ENCODE measurements around the gene CEP83. TPM values are rescaled to one million over a fixed set of nuclear protein-coding genes. Genes with fewer than 3 reads are reported as not detected.

CEP83 gene
- total RNA-seq, 6 experiments from 2014 or later, result 7.2 to 8.8 (median 7.8) TPM

DNA sequence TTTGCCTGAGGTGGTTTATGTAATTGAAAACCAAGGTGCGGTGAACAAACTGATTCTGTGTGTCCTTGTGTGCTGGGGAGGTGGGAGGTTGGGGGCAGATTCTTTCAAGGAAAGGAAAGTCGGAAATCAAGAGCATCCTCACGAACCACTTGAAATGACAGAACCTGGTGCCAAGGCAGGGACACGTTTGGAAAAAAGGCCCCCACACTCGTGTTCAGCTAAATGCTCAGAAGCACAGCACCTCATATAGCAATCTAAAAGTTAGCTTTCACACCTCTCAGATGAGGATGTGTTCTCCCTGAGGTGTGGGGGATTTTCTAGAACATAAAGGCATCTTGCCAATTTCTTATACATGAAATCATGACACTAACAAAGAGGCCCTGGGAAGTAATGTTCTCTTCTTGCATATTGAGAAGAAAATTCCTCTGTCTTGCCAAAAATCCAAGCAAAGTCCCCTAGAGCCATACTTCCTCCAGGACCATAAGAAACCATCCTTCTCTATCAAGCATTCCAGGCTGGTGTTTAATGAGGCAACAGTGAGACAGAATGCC lies 191.7 kb downstream of the CEP83 start:
- TF ChIP-seq, protein P1, sequence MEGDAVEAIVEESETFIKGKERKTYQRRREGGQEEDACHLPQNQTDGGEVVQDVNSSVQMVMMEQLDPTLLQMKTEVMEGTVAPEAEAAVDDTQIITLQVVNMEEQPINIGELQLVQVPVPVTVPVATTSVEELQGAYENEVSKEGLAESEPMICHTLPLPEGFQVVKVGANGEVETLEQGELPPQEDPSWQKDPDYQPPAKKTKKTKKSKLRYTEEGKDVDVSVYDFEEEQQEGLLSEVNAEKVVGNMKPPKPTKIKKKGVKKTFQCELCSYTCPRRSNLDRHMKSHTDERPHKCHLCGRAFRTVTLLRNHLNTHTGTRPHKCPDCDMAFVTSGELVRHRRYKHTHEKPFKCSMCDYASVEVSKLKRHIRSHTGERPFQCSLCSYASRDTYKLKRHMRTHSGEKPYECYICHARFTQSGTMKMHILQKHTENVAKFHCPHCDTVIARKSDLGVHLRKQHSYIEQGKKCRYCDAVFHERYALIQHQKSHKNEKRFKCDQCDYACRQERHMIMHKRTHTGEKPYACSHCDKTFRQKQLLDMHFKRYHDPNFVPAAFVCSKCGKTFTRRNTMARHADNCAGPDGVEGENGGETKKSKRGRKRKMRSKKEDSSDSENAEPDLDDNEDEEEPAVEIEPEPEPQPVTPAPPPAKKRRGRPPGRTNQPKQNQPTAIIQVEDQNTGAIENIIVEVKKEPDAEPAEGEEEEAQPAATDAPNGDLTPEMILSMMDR (IDR thresholded peaks at IDR 0.05), result no peak
- no peaks in the 10 kb centered on the region for H3K9me3 Mint-ChIP-seq
- peaks cover 4% of the 10 kb centered on the region for H3K27me3 Mint-ChIP-seq (ENCODE audit: insufficient read depth)
- peaks cover 53% of the 10 kb centered on the region for H3K4me1 Mint-ChIP-seq (ENCODE audit: low read depth)
- H3K27ac Mint-ChIP-seq, result no peak overlapping the region
- no peaks in the 10 kb centered on the region for H3K36me3 Mint-ChIP-seq (ENCODE audit: low read depth)
- DNase-seq, result no peak
- H3K4me3 Mint-ChIP-seq, result no peak overlapping the region

GRCh38 chr12:94267537-94267872 lies 192.2 kb downstream of the CEP83 start:
- TF ChIP-seq, protein P1 (IDR thresholded peaks at IDR 0.05), result no peak
- Mint-ChIP-seq H3K4me3 (no peak overlapping the region; the same call in 1 of the 2 replicates), H3K27me3 (ENCODE audit: insufficient read depth) (peaks cover 4% of the 10 kb centered on the region), H3K36me3 (ENCODE audit: low read depth) (no peaks in the 10 kb centered on the region), H3K4me1 (ENCODE audit: low read depth) (peaks cover 57% of the 10 kb centered on the region), H3K27ac (peak overlapping the region; percentile 52; the same call in 1 of the 2 replicates), H3K9me3 (no peaks in the 10 kb centered on the region)
- DNase-seq, result no peak

DNA sequence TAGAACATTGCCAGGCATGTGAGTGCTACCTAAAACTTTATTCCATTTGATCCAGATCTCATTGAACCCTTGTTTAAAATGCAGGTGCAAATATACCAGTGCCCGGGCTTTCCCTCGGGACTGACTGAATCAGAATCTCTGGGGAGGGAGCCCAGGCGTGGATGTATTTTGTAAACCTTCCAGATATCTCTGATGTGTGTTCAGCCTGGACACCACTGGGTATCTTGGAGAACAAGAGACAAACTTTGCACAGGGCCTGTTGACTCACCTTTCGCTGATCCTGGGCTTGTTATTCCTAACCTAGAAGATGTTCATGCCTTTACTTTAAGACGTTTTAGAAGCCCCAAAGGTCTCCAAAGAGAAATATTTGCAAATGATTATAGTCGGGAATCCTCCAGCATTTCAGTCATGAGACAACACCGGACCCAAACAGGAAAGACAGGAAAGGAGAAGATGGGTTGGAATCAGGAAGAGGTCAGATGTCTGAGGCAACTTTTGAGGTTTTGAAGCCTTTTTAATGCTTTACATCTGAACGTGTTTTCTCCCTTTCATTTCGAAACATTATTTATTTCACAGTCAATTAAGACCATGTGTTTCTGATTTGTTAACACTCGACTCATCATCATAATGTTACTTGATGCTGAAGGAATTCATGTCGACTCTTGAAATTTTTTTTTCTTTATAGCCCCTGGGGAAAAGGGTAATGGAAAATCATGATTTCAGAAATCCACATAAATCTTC lies 192.7 kb downstream of the CEP83 start:
- H3K4me1 Mint-ChIP-seq (ENCODE audit: low read depth), result peaks cover 62% of the 10 kb centered on the region
- peaks cover 3% of the 10 kb centered on the region for H3K27me3 Mint-ChIP-seq (ENCODE audit: insufficient read depth)

GRCh38 chr12:94265966-94266745 lies 193.5 kb downstream of the CEP83 start:
- Mint-ChIP-seq H3K36me3 (ENCODE audit: low read depth) (no peaks in the 10 kb centered on the region), H3K4me1 (ENCODE audit: low read depth) (peaks cover 60% of the 10 kb centered on the region), H3K4me3 (peak overlapping the region; percentile 6), H3K9me3 (no peaks in the 10 kb centered on the region), H3K27me3 (ENCODE audit: insufficient read depth) (peaks cover 3% of the 10 kb centered on the region), H3K27ac (peak overlapping the region; percentile 24; the same call in 1 of the 2 replicates)
- DNase-seq, result no peak
- TF ChIP-seq, protein P1 (IDR thresholded peaks at IDR 0.05), result no peak

More for the DNA sequence above, 192.7 kb downstream of the CEP83 start:
- DNase-seq, result peak; percentile 50
- TF ChIP-seq, protein P1 (IDR thresholded peaks at IDR 0.05), result no peak
- H3K9me3 Mint-ChIP-seq, result no peaks in the 10 kb centered on the region
- no peaks in the 10 kb centered on the region for H3K36me3 Mint-ChIP-seq (ENCODE audit: low read depth)
- H3K27ac Mint-ChIP-seq, result peak overlapping the region; percentile 57
- peak overlapping the region; percentile 52 for H3K4me3 Mint-ChIP-seq

DNA sequence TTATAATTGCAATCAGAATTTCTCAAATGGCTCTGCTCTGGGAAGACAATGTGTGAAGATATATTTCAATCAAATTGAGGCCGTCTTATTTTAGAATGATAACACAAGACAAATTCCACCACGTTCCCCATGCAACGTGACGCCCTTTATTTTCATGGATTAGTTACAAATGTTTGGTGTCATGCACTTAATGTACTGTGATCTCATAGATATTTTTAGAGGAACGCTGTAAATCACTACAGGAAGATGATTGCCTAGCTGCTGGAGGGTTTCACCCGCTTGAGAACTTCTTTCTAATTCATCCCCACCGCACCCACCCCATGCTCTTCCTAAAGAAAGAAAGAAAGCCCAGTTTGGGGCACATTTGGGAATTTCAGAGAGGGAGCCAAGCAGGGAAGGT lies 194.1 kb downstream of the CEP83 start:
- peaks cover 60% of the 10 kb centered on the region for H3K4me1 Mint-ChIP-seq (ENCODE audit: low read depth)
- TF ChIP-seq, protein P1 (IDR thresholded peaks at IDR 0.05), result no peak
- no peaks in the 10 kb centered on the region for H3K36me3 Mint-ChIP-seq (ENCODE audit: low read depth)
- peaks cover 3% of the 10 kb centered on the region for H3K27me3 Mint-ChIP-seq (ENCODE audit: insufficient read depth)
- peak overlapping the region; percentile 24; the same call in 1 of the 2 replicates for H3K27ac Mint-ChIP-seq
- no peaks in the 10 kb centered on the region for H3K9me3 Mint-ChIP-seq
- peak overlapping the region; percentile 6 for H3K4me3 Mint-ChIP-seq
- DNase-seq, result no peak

Measured in HFFc6 (cell line).